Naive thymus-derived CD8-positive, alpha-beta T cell (primary cell): ENCODE data around the gene CHRNA10. TPM values are rescaled to one million over a fixed set of nuclear protein-coding genes. Genes with fewer than 3 reads are reported as not detected.

ENCODE experiments used
- ATAC-seq, 2 donors: fragments of 150-1000 bp; cut with Tn5 transposase in 1 of 2; sonication (Bioruptor Pico), chemical (Tn5 transposase) in 1 of 2; 1 replicate in 1 of 2; 2 replicates in 1 of 2; pipeline ENCODE4 v1.10.0; 2021; ENCODE audit warnings: mild to moderate bottlenecking in 2 of 2, moderate library complexity in 2 of 2
- POLR2A ChIA-PET: fragments of 350-600 bp; sonication (Branson Sonifier 250); formaldehyde crosslinking; loops from one replicate; lab custom pipeline; 2021; ENCODE audit warnings: antibody characterized with exemption; lab: Charles Lee
- DNase-seq, 10 donors: peaks; one replicate each; pipeline versions ENCODE4 v3.0.0 to v3.0.0-alpha.2; 2020 to 2022
- H3K27ac Mint-ChIP-seq, 10 donors: one replicate each; pipeline ENCODE4 v1.8.0; 2020 to 2022; ENCODE audit warnings: mild to moderate bottlenecking in 10 of 10, mixed read lengths in 10 of 10, moderate library complexity in 4 of 10, inconsistent platforms in 1 of 10
- H3K27me3 Mint-ChIP-seq, 5 donors: one replicate each; pipeline ENCODE4 v1.8.0; 2021 to 2022; ENCODE audit warnings: mixed read lengths in 5 of 5
- H3K36me3 Mint-ChIP-seq, 3 donors: one replicate each; pipeline ENCODE4 v1.8.0; 2020 to 2022; ENCODE audit warnings: mixed read lengths in 3 of 3, mild to moderate bottlenecking in 2 of 3, inconsistent platforms in 1 of 3
- H3K4me1 Mint-ChIP-seq, 4 donors: one replicate each; pipeline ENCODE4 v1.8.0; 2021 to 2022; ENCODE audit warnings: mixed read lengths in 4 of 4
- H3K4me3 Mint-ChIP-seq, 10 donors: one replicate each; pipeline ENCODE4 v1.8.0; 2020 to 2022; ENCODE audit warnings: mild to moderate bottlenecking in 10 of 10, mixed read lengths in 10 of 10, moderate library complexity in 6 of 10, inconsistent platforms in 1 of 10
- H3K9me3 Mint-ChIP-seq, 9 donors: one replicate each; pipeline ENCODE4 v1.8.0; 2020 to 2022; ENCODE audit warnings: mixed read lengths in 9 of 9, mild to moderate bottlenecking in 3 of 9, inconsistent platforms in 1 of 9, moderate library complexity in 1 of 9
- polyA plus RNA-seq, 3 donors: library from polyadenylated mRNA; unstranded; fragments of 300-500 nt; fragmentation: Illumina TruSeq; gene quantifications; one replicate each; pipeline ENCODE4 v1.2.3, GENCODE V29; 2021
- total RNA-seq, 8 experiments: library from RNA in 2 of 8; stranded (reverse) in 2 of 8; gene quantifications; one replicate each; pipeline ENCODE4 v1.2.3 and lab custom pipeline; 2021 to 2026

CHRNA10 gene
- total and polyA plus RNA-seq, 5 experiments from 2014 or later: 0.15 to 5.1 (median 2.0) TPM; not detected in 1

DNA sequence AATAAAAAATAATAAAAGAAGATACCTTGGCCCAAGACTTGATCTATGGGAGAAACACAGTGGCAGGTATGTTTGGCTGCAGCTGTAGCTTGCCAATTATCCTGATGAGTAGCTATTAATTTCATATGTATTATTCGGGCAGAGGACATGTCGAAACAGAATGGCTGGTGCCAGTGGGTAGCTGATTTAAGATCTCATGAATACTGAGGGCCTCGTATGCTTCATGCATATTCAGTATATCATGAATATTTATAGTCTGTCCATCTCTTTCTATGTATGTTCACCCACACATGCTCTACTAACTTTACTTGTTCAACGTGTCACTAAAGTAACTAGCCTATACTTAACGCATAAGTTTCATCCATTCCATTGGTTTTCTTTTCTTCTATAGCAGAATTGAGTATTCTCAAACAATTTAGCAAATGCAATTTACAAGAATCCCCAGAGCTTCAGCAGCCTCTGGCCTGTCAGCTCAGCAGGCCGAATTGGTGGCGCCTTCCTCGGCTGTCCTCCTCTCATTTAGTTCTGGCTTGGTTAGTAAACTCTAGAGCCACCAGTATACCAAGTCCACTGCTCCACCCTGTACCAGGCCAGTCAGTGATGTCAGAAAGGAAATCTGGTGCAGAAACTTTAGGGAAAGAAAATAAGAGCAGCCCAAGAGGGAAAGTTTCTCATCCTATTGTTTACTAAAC is 47.3 kb downstream of the CHRNA10 start:
- ATAC-seq (no peak), DNase-seq (no peak)
- Mint-ChIP-seq H3K36me3 (no peaks in the 10 kb centered on the region), H3K4me3 (no peak overlapping the region), H3K9me3 (no peaks in the 10 kb centered on the region), H3K4me1 (peaks cover 5 to 10% (median 9%) of the 10 kb centered on the region in 4 donors), H3K27me3 (peaks cover 0 to 3% (median 0%) of the 10 kb centered on the region in 5 donors), H3K27ac (no peak overlapping the region)
- POLR2A ChIA-PET: no interaction called here

DNA sequence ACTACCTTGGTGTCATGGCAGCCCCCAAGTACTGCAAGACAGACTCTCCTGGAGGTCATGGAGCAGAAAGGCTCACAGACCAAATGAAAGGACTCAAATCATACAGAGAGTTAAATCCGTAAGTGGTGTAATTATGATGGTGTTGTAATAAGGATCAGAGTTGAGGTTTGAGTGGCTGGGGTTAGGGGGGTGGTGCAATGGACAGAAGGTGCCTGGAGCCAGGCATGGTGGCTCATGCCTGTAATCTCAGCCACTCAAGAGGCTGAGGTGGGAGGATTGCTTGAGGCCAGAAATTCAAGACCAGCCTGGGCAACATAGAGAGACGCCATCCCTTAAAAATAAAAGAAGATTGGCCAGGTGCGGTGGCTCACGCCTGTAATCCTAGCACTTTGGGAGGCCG is 48.1 kb downstream of the CHRNA10 start:
- Mint-ChIP-seq H3K27ac (no peak overlapping the region), H3K36me3 (no peaks in the 10 kb centered on the region), H3K4me1 (peaks cover 5 to 10% (median 9%) of the 10 kb centered on the region in 4 donors), H3K9me3 (no peaks in the 10 kb centered on the region), H3K27me3 (no peaks in the 10 kb centered on the region), H3K4me3 (no peak overlapping the region)
- POLR2A ChIA-PET: no interaction called here
- DNase-seq (no peak), ATAC-seq (no peak)

DNA sequence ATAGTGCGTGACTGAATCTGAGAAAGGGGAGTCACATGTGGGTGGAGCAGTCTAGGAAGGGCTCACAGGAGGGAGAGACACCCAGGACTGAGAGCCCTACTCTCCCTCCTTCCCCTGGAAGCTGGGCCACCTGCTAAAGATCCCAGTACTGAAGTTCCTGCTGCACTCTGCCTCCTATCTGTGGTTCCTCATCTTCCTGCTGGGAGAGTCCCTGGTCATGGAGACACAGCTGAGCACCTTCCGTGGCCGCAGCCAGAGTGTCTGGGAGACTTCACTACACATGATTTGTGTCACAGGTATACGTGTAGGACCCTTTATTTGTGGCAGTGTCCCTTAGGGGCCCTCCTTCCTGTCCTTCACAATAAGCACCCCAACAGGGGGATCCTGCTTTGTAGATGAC is 48.7 kb downstream of the CHRNA10 start:
- no peaks in the 10 kb centered on the region for H3K27me3 Mint-ChIP-seq

DNA sequence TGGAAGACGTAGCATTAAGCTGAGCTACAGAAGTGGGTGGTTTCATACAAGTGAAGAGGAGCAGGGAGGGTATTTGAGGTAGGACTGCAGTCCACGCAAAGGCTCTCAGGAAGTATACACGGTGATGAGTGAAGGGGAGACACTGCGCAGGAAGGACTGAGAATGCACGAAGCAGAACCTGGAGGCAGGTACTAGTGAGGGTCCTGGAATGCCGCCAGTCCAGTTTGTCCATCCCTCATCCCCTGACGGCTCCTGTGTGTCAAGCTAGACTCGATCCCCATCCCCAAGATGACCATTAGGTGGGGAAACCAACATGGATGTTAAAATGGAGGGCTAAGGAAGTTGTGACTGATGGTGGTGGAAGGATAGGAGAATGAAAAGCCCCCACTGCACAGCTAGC is 53.2 kb downstream of the CHRNA10 start:
- H3K9me3 Mint-ChIP-seq: no peaks in the 10 kb centered on the region
- H3K4me3 Mint-ChIP-seq: no peak overlapping the region
- POLR2A ChIA-PET: no interaction called here
- DNase-seq: no peak
- H3K4me1 Mint-ChIP-seq: peaks cover 13 to 16% (median 15%) of the 10 kb centered on the region in 4 donors
- H3K36me3 Mint-ChIP-seq: no peaks in the 10 kb centered on the region
- no peak overlapping the region for H3K27ac Mint-ChIP-seq
- H3K27me3 Mint-ChIP-seq: peaks cover 0 to 7% (median 0%) of the 10 kb centered on the region in 5 donors
- no peak for ATAC-seq

More for the DNA sequence above, 48.7 kb downstream of the CHRNA10 start:
- Mint-ChIP-seq H3K9me3 (no peaks in the 10 kb centered on the region), H3K27ac (no peak overlapping the region), H3K36me3 (no peaks in the 10 kb centered on the region), H3K4me3 (no peak overlapping the region), H3K4me1 (peaks cover 5 to 10% (median 9%) of the 10 kb centered on the region in 4 donors)
- POLR2A ChIA-PET: no interaction called here
- ATAC-seq (no peak), DNase-seq (no peak)

DNA sequence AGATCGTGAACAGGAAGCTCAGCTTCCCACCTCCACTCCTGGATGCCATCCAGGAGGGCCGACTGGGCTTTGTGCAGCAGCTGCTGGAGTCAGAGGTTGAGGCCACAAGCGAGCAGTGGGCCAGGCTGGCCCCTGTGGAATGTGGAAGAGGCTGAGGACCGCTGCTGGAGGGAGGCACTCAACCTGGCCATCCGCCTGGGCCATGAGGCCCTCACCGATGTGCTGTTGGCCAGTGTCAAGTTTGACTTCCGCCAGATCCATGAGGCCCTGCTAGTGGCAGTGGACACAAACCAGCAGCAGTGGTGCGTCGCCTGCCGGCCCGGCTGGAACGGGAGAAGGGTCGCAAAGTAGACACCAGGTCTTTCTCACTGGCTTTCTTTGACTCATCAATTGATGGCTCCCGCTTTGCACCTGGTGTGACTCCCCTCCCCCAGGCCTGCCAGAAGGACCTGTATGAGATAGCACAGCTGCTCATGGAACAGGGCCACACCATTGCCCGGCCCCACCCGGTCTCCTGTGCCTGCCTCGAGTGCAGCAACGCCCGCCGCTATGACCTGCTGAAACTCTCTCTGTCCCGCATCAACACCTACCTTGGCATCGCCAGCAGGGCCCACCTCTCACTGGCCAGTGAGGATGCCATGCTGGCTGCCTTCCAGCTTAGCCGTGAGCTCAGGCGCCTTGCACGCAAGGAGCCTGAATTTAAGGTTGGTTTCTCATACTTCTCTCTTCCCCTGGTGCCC is 54.3 kb downstream of the CHRNA10 start:
- no peak overlapping the region for H3K4me3 Mint-ChIP-seq
- POLR2A ChIA-PET: no interaction called here
- peaks cover 0 to 7% (median 0%) of the 10 kb centered on the region in 5 donors for H3K27me3 Mint-ChIP-seq
- H3K27ac Mint-ChIP-seq: no peak overlapping the region
- H3K9me3 Mint-ChIP-seq: peaks cover 0 to 5% (median 2%) of the 10 kb centered on the region in 9 donors
- H3K36me3 Mint-ChIP-seq: peaks cover 0 to 5% (median 4%) of the 10 kb centered on the region in 3 donors
- H3K4me1 Mint-ChIP-seq: peaks cover 13 to 16% (median 15%) of the 10 kb centered on the region in 4 donors
- DNase-seq (no peak), ATAC-seq (no peak)

DNA sequence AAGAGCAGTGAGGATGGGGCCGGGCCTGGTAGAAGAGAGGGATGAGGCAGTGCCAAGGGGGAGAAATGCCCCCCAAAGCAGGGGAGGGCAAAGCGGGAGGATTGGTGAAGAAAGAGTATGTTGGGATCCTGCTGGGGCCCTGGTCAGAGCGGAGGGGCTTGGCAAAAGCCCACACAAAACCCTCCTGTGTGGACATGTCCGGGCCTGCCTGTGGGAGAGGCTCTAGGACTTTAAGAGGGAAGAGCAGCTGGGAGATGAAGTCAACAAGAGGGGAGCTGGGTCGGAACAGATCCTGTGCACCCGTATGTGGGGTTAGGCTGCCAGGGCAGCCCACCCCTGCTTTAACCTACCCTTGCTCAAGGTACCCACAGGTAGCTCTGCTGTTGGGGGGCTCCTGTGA is 55.2 kb downstream of the CHRNA10 start:
- POLR2A ChIA-PET: no interaction called here
- ATAC-seq (no peak), DNase-seq (no peak)
- H3K27me3 Mint-ChIP-seq: peaks cover 0 to 7% (median 0%) of the 10 kb centered on the region in 5 donors
- H3K4me1 Mint-ChIP-seq: peaks cover 13 to 16% (median 15%) of the 10 kb centered on the region in 4 donors
- peaks cover 0 to 7% (median 4%) of the 10 kb centered on the region in 3 donors for H3K36me3 Mint-ChIP-seq
- H3K27ac Mint-ChIP-seq: peak overlapping the region in 1 of 10 donors; percentile 28
- peaks cover 0 to 6% (median 3%) of the 10 kb centered on the region in 9 donors for H3K9me3 Mint-ChIP-seq
- no peak overlapping the region for H3K4me3 Mint-ChIP-seq

Other genes starting within 250 kb of the CHRNA10 start
- not detected for gene ART5, start 29.4 kb downstream of the CHRNA10 start, total RNA-seq
- not detected for gene ART5, start 29.4 kb downstream of the CHRNA10 start, polyA plus RNA-seq
- not detected for gene ART1, start 26.3 kb downstream of the CHRNA10 start, total RNA-seq
- gene ART1, start 26.3 kb downstream of the CHRNA10 start, polyA plus RNA-seq: not detected
- 100 to 1,000 TPM; 106 to 126 TPM for gene NUP98, start 126.2 kb upstream of the CHRNA10 start, total RNA-seq
- 10 to 100 TPM; 31.8 to 50.9 (median 44.9) TPM for gene NUP98, start 126.2 kb upstream of the CHRNA10 start, polyA plus RNA-seq
- gene PGAP2, start 137.2 kb upstream of the CHRNA10 start, total RNA-seq: 10 to 100 TPM; 23.0 to 23.1 TPM
- 10 to 100 TPM; 13.6 to 24.2 (median 21.9) TPM for gene PGAP2, start 137.2 kb upstream of the CHRNA10 start, polyA plus RNA-seq
- gene RHOG, start 169.6 kb upstream of the CHRNA10 start, total RNA-seq: 10 to 100 TPM; 78.4 to 79.3 TPM
- gene RHOG, start 169.6 kb upstream of the CHRNA10 start, polyA plus RNA-seq: 100 to 1,000 TPM; 125 to 175 (median 144) TPM
- gene STIM1, start 184.3 kb upstream of the CHRNA10 start, total RNA-seq: 100 to 1,000 TPM in 1 of 2 experiments, 10 to 100 TPM in 1; 98.7 to 101 TPM
- gene STIM1, start 184.3 kb upstream of the CHRNA10 start, polyA plus RNA-seq: 10 to 100 TPM; 33.4 to 39.0 (median 38.9) TPM